Measurements from ENCODE around the gene SLC7A4.

SLC7A4 gene

DNA sequence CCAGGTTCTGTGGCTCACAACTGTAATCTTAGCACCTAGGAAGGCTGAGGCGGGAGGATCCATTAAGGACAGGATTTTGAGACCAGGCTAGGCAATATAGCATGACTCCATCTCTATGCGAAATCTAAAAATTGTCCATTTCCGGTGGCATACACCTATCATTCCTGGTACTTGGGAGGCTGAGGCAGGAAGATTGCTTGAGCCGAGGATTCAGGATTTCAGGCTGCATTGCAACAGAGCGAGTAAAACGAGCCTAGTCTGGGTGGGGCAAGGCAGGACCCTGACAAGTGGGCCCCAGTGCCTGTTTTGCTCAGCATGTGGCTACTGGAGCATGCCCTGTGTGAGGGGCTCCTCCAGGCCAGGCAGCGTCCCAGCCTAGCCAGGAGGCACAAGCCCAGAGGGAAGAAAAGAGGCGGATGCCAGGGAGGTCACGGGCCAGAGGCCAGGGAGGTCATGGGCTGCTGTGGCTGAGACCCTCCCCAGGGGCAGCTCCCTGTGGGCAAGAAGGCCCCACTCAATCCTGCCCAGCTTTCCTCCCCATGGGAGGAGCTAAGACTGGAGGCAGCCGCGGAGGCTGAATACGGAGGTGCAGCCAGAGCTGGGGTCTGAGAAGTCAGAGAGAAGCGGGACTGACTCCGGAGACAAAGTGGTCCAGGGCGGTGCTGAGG lies 21.8 kb upstream of the SLC7A4 start:
- DNase-seq (no peak), ATAC-seq (ENCODE audit: insufficient read depth, low read depth) (no peak)
- H3K4me3 ChIP-seq (ENCODE audit: low read depth in 1 of 2, low read length in 2 of 2): no peak overlapping the region
- no peaks in the 10 kb centered on the region for H3K79me2 ChIP-seq (ENCODE audit: insufficient read depth, low read length)
- H2AFZ ChIP-seq (ENCODE audit: low read depth, low read length): no peak overlapping the region
- no peak overlapping the region for H3K9ac ChIP-seq (ENCODE audit: low read depth, low read length)
- H3K4me2 ChIP-seq (ENCODE audit: insufficient read depth, low read length): no peak overlapping the region
- H3K36me3 ChIP-seq (ENCODE audit: insufficient read depth, low read length): no peaks in the 10 kb centered on the region
- no peaks in the 10 kb centered on the region for H3K9me3 ChIP-seq (ENCODE audit: insufficient read depth, low read length, severe bottlenecking)
- no peaks in the 10 kb centered on the region; the same call in 1 of the 2 replicates for H4K20me1 ChIP-seq (ENCODE audit: insufficient read depth, low read length)
- peaks cover 3% of the 10 kb centered on the region for H3K27me3 ChIP-seq (ENCODE audit: insufficient read depth, low read length, poor library complexity)
- H3K4me1 ChIP-seq (ENCODE audit: insufficient read depth, low read length): peaks cover 7% of the 10 kb centered on the region; the same call in 1 of the 2 replicates
- TF ChIP-seq, protein P1, sequence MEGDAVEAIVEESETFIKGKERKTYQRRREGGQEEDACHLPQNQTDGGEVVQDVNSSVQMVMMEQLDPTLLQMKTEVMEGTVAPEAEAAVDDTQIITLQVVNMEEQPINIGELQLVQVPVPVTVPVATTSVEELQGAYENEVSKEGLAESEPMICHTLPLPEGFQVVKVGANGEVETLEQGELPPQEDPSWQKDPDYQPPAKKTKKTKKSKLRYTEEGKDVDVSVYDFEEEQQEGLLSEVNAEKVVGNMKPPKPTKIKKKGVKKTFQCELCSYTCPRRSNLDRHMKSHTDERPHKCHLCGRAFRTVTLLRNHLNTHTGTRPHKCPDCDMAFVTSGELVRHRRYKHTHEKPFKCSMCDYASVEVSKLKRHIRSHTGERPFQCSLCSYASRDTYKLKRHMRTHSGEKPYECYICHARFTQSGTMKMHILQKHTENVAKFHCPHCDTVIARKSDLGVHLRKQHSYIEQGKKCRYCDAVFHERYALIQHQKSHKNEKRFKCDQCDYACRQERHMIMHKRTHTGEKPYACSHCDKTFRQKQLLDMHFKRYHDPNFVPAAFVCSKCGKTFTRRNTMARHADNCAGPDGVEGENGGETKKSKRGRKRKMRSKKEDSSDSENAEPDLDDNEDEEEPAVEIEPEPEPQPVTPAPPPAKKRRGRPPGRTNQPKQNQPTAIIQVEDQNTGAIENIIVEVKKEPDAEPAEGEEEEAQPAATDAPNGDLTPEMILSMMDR (IDR thresholded peaks at IDR 0.05; ENCODE audit: borderline replicate concordance, extremely low read depth, low read length, poor library complexity, severe bottlenecking): no peak
- TF ChIP-seq EZH2 (IDR thresholded peaks at IDR 0.05; ENCODE audit: borderline replicate concordance, low read depth, low read length, severe bottlenecking): no peak
- H3K27ac ChIP-seq (ENCODE audit: low read length): no peak overlapping the region

DNA sequence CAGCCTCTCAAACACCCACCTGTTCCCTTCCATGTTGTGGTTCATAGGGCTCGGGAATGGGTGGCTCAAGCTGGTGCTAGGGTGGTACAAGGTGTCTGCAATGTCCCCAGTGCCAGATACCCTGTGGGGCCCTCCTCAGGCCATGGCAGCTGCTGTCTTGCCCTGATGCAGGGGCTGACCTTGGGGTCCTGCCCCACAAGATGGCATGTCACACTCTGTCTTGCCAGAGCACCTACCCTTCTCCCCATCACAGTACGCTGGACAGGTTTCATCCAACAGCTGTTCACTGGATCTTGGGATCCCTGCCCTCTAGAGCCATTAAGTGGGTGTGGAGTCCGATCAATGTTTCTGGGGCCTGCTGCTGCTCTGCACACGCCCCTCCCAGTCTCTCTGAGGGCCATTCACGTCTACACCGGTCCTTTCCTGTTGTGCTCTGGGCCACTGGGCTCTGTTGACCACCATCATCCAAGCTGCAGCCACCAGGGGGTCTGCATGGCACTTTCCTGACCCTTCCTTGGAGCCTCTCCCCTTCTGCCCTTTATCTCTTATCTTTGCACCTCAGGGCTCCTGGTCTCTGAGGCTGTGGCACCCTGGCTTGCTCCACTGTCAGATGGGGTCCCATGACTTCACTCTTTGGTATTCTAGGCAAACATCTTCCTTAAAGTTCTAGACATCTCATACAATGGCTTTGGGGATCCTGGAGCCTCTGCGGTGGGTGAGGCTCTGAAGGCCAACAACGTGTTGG lies 20.5 kb upstream of the SLC7A4 start:
- no peak overlapping the region for H2AFZ ChIP-seq (ENCODE audit: low read depth, low read length)
- H4K20me1 ChIP-seq (ENCODE audit: insufficient read depth, low read length): no peaks in the 10 kb centered on the region; the same call in 1 of the 2 replicates
- DNase-seq (no peak), ATAC-seq (ENCODE audit: insufficient read depth, low read depth) (no peak)
- no peaks in the 10 kb centered on the region for H3K79me2 ChIP-seq (ENCODE audit: insufficient read depth, low read length)
- no peak overlapping the region for H3K9ac ChIP-seq (ENCODE audit: low read depth, low read length)
- H3K4me1 ChIP-seq (ENCODE audit: insufficient read depth, low read length): peaks cover 7% of the 10 kb centered on the region; the same call in 1 of the 2 replicates
- no peaks in the 10 kb centered on the region for H3K9me3 ChIP-seq (ENCODE audit: insufficient read depth, low read length, severe bottlenecking)
- H3K4me3 ChIP-seq (ENCODE audit: low read depth in 1 of 2, low read length in 2 of 2): no peak overlapping the region
- TF ChIP-seq, protein P1 (IDR thresholded peaks at IDR 0.05; ENCODE audit: borderline replicate concordance, extremely low read depth, low read length, poor library complexity, severe bottlenecking): no peak
- no peak for TF ChIP-seq EZH2 (IDR thresholded peaks at IDR 0.05; ENCODE audit: borderline replicate concordance, low read depth, low read length, severe bottlenecking)
- peaks cover 3% of the 10 kb centered on the region for H3K27me3 ChIP-seq (ENCODE audit: insufficient read depth, low read length, poor library complexity)
- H3K36me3 ChIP-seq (ENCODE audit: insufficient read depth, low read length): no peaks in the 10 kb centered on the region
- no peak overlapping the region for H3K4me2 ChIP-seq (ENCODE audit: insufficient read depth, low read length)
- H3K27ac ChIP-seq (ENCODE audit: low read length): no peak overlapping the region

DNA sequence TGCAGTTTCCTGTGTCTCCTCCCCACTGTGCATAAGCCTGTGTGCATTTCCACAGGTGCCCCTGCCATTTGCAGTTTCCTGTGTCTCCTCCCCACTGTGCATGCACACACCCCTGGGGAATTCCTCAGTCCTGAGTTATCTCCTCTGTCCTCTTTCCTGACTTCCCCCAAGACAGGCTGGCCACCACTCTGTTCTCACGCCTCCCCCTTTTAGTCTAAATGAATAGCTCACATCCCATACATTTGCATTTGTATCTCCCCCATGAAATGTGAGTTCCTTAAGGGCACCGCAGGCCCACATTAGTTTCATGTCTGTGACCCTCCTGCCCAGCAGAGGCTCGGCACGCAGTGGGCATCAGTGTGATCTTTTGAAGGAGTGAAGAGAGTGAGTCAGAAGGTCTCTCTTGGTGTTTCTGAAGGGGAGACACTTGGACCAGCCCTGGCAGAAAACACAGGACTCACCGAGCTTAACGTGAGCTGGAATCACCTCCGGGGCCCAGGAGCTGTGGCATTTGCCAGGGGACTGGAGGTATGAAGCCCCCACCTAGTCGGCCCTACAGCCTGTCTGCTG lies 19.6 kb upstream of the SLC7A4 start:
- H3K27me3 ChIP-seq (ENCODE audit: insufficient read depth, low read length, poor library complexity): peaks cover 3% of the 10 kb centered on the region
- ATAC-seq (ENCODE audit: insufficient read depth, low read depth): no peak

More for the DNA sequence above, 19.6 kb upstream of the SLC7A4 start:
- peaks cover 3% of the 10 kb centered on the region for H4K20me1 ChIP-seq (ENCODE audit: insufficient read depth, low read length)
- H3K9ac ChIP-seq (ENCODE audit: low read depth, low read length): no peak overlapping the region
- H3K9me3 ChIP-seq (ENCODE audit: insufficient read depth, low read length, severe bottlenecking): no peaks in the 10 kb centered on the region
- H3K27ac ChIP-seq (ENCODE audit: low read length): no peak overlapping the region
- H3K4me1 ChIP-seq (ENCODE audit: insufficient read depth, low read length): peaks cover 7% of the 10 kb centered on the region; the same call in 1 of the 2 replicates
- DNase-seq: no peak
- no peaks in the 10 kb centered on the region for H3K79me2 ChIP-seq (ENCODE audit: insufficient read depth, low read length)
- no peak overlapping the region for H2AFZ ChIP-seq (ENCODE audit: low read depth, low read length)
- no peak for TF ChIP-seq EZH2 (IDR thresholded peaks at IDR 0.05; ENCODE audit: borderline replicate concordance, low read depth, low read length, severe bottlenecking)
- TF ChIP-seq, protein P1 (IDR thresholded peaks at IDR 0.05; ENCODE audit: borderline replicate concordance, extremely low read depth, low read length, poor library complexity, severe bottlenecking): no peak
- H3K36me3 ChIP-seq (ENCODE audit: insufficient read depth, low read length): no peaks in the 10 kb centered on the region
- no peak overlapping the region for H3K4me2 ChIP-seq (ENCODE audit: insufficient read depth, low read length)
- H3K4me3 ChIP-seq (ENCODE audit: low read depth in 1 of 2, low read length in 2 of 2): no peak overlapping the region

Measured in DND-41 (cell line).